Heart left ventricle (tissue), 16 donors: ENCODE results near the gene OR10G4. TPM values are rescaled to one million over a fixed set of nuclear protein-coding genes. Genes with fewer than 3 reads are reported as not detected.

Experiments
- ATAC-seq, 4 donors: fragments of 200-7000 bp; cut with Tn5 transposase; one replicate each; pipeline ENCODE4 v1.9.1; 2020 to 2022; ENCODE audit warnings: moderate library complexity in 4 of 4, mild to moderate bottlenecking in 3 of 4, moderate number of reproducible peaks in 1 of 4
- DNase-seq, 5 donors: peaks; one replicate each; pipeline ENCODE4 v3.0.0-alpha.2; 2020
- H3K27ac ChIP-seq, 12 donors: fragments of 200-600 bp; sonication (generic) in 4 of 12; one replicate each; pipeline versions ENCODE4 v1.5.0 to v1.8.0; 2016 to 2022; ENCODE audit warnings: mild to moderate bottlenecking in 2 of 12
- H3K27me3 ChIP-seq, 9 donors: fragments of 200-600 bp; sonication (generic) in 2 of 9; one replicate each; pipeline versions ENCODE4 v1.5.1 to v1.8.0; 2016 to 2022; ENCODE audit warnings: mild to moderate bottlenecking in 3 of 9
- H3K36me3 ChIP-seq, 9 donors: fragments of 200-600 bp; sonication (generic) in 2 of 9; one replicate each; pipeline versions ENCODE4 v1.5.0 to v1.8.0; 2018 to 2022; ENCODE audit warnings: mild to moderate bottlenecking in 2 of 9
- H3K4me1 ChIP-seq, 12 donors: fragments of 200-600 bp; sonication (generic) in 4 of 12; one replicate each; pipeline versions ENCODE4 v1.5.0 to v1.8.0; 2016 to 2022; ENCODE audit warnings: mild to moderate bottlenecking in 3 of 12
- H3K4me3 ChIP-seq, 12 donors: fragments of 200-600 bp; sonication (generic) in 4 of 12; one replicate each; pipeline versions ENCODE4 v1.5.0 to v1.8.0; 2017 to 2022; ENCODE audit warnings: mild to moderate bottlenecking in 9 of 12, moderate library complexity in 4 of 12
- H3K9me3 ChIP-seq, 12 donors: fragments of 200-600 bp; sonication (generic) in 4 of 12; one replicate each; pipeline versions ENCODE4 v1.5.0 to v1.8.0; 2016 to 2022; ENCODE audit warnings: mild to moderate bottlenecking in 1 of 12
- CTCF ChIP-seq, 12 donors: fragments of 200-600 bp; sonication (generic) in 4 of 12; IDR thresholded peaks; one replicate each; pipeline versions ENCODE4 v1.5.0 to v1.8.0; 2018 to 2022; ENCODE audit warnings: antibody characterized with exemption in 12 of 12, mild to moderate bottlenecking in 5 of 12
- POLR2A ChIP-seq, 2 donors: fragments of 450-650 bp; IDR thresholded peaks; one replicate each; pipeline ENCODE4 v1.6.1; 2017; ENCODE audit warnings: antibody characterized with exemption in 2 of 2, mild to moderate bottlenecking in 2 of 2, moderate library complexity in 2 of 2
- WGBS, 4 donors: extraction: QIAGEN DNeasy Blood & Tissue Kit in 2 of 4; methylation state at CpG; one replicate each; pipeline versions ENCODE4 v1.1.5 to v1.1.7; 2013 to 2018; 5-methylcytosine and 5-hydroxymethylcytosine counted together
- intact Hi-C, 10 donors: fragments of 100-400 bp; cut with DNase I; formaldehyde crosslinking; loops; one replicate each; pipeline versions ENCODE4 v1.11.1 to v1.14.2; 2022
- polyA plus RNA-seq, 2 donors: library from polyadenylated mRNA; stranded (reverse); fragments of 200-250 nt; gene quantifications; one replicate each; pipeline ENCODE4 v1.2.3, GENCODE V29; 2013
- total RNA-seq, 9 donors: library from RNA; depleted of rRNA in 2 of 9; stranded (reverse); fragments of >200 nt in 2 of 9; fragmentation: NEBNext Ultra II Directional in 3 of 9; extraction: Animal tissue kit (Norgen Biotek cat#: 25700) in 3 of 9; gene quantifications; one replicate each; pipeline versions ENCODE4 v1.1.0 to v1.2.4, GENCODE V29; 2016 to 2023
- donor health status: ischemic (EF 13 %, LVEDD 7.1; RV severe dilation, severe dysfunction).
- donor health status: healthy with polysubstance abuse.
- donor health status: DM: no; HTN: yes; CAD: no.
- donor health status: DM: no; HTN: no; CAD: no.
- donor health status: ischemic (EF 25% LVEDD 6.9; RV normal size, moderate dysfunction).
- donor health status: ischemic (EF 25% LVEDD 5.7; RV mildly dilated, moderate dysfunction).
- donor health status: healthy.
- donor health status: DM: yes; HTN: yes; CAD: no.
- donor health status: ischemic (EF 35%, LVEDD 5.7; RV mildly dilated, moderate dysfunction).
- donor health status: nonischemic (EF 11% LVEDD 7.7; RV severe dilation, severe dysfunction).
- donor health status: DM: yes; HTN: yes; CAD: no.
- donor health status: PGD.
- donor health status: ischemic (EF 29% LVEDD 5.4; RV normal size, mild dysfunction).
- donor health status: nonischemic (EF 23%, LVEDD 6.1; RV moderate dilation, normal function).

OR10G4 gene
- total and polyA plus RNA-seq, 11 donors = not detected

- DNase-seq = no peak
- no peak overlapping the region for H3K27ac ChIP-seq
- no peak for ATAC-seq
- H3K4me1 ChIP-seq = no peaks in the 10 kb centered on the region
- H3K4me3 ChIP-seq = no peak overlapping the region
- no peak for TF ChIP-seq CTCF (IDR thresholded peaks at IDR 0.05)
- no peak for TF ChIP-seq POLR2A (IDR thresholded peaks at IDR 0.05)
- intact Hi-C loops = no loop called here
- 52 to 63% (median 54%) methylated on average over 1 of the region's 1 CpG for WGBS, 4 donors
- no peaks in the 10 kb centered on the region for H3K36me3 ChIP-seq
- no peaks in the 10 kb centered on the region for H3K9me3 ChIP-seq
- no peaks in the 10 kb centered on the region for H3K27me3 ChIP-seq
These were observed 38.0 kb downstream of the OR10G4 start for GRCh38 chr11:124050748-124051147.

- Histone ChIP-seq H3K4me1 (no peaks in the 10 kb centered on the region), H3K9me3 (no peaks in the 10 kb centered on the region), H3K27ac (no peak overlapping the region), H3K36me3 (no peaks in the 10 kb centered on the region), H3K4me3 (no peak overlapping the region), H3K27me3 (no peaks in the 10 kb centered on the region)
- DNase-seq (no peak), ATAC-seq (no peak)
- 80 to 91% (median 89%) methylated on average over 3 of the region's 3 CpGs for WGBS, 4 donors
- TF ChIP-seq POLR2A (IDR thresholded peaks at IDR 0.05) (no peak), CTCF (IDR thresholded peaks at IDR 0.05) (no peak)
- intact Hi-C loops = no loop called here
These were observed 40.2 kb downstream of the OR10G4 start for GRCh38 chr11:124052966-124053365.

Other genes starting within 250 kb of the OR10G4 start
- gene OR6M1, start 206.6 kb upstream of the OR10G4 start, total RNA-seq = not detected
- not detected for gene OR6M1, start 206.6 kb upstream of the OR10G4 start, polyA plus RNA-seq
- gene TMEM225, start 127.3 kb upstream of the OR10G4 start, total RNA-seq = not detected
- gene TMEM225, start 127.3 kb upstream of the OR10G4 start, polyA plus RNA-seq = not detected
- gene OR8D4, start 110.8 kb upstream of the OR10G4 start, total RNA-seq = not detected
- gene OR8D4, start 110.8 kb upstream of the OR10G4 start, polyA plus RNA-seq = not detected
- not detected for gene OR4D5, start 73.4 kb upstream of the OR10G4 start, total RNA-seq
- not detected for gene OR4D5, start 73.4 kb upstream of the OR10G4 start, polyA plus RNA-seq
- gene OR6T1, start 69.2 kb upstream of the OR10G4 start, total RNA-seq = not detected
- not detected for gene OR6T1, start 69.2 kb upstream of the OR10G4 start, polyA plus RNA-seq
- not detected for gene OR10S1, start 35.2 kb upstream of the OR10G4 start, total RNA-seq
- gene OR10S1, start 35.2 kb upstream of the OR10G4 start, polyA plus RNA-seq = not detected
- not detected for gene OR10G6, start 17.8 kb upstream of the OR10G4 start, total RNA-seq
- gene OR10G6, start 17.8 kb upstream of the OR10G4 start, polyA plus RNA-seq = not detected
- gene OR10G9, start 10.0 kb downstream of the OR10G4 start, total RNA-seq = not detected
- not detected for gene OR10G9, start 10.0 kb downstream of the OR10G4 start, polyA plus RNA-seq
- gene OR10G8, start 13.8 kb downstream of the OR10G4 start, total RNA-seq = not detected
- gene OR10G8, start 13.8 kb downstream of the OR10G4 start, polyA plus RNA-seq = not detected
- not detected for gene OR10G7, start 28.3 kb downstream of the OR10G4 start, total RNA-seq
- not detected for gene OR10G7, start 28.3 kb downstream of the OR10G4 start, polyA plus RNA-seq
- 10 to 100 TPM in 1 of 9 donors, 1 to 10 TPM in 8; 2.3 to 13.7 (median 4.2) TPM for gene VWA5A, start 102.5 kb downstream of the OR10G4 start, total RNA-seq
- 1 to 10 TPM; 1.2 to 1.8 TPM for gene VWA5A, start 102.5 kb downstream of the OR10G4 start, polyA plus RNA-seq
- not detected for gene OR10D3, start 170.3 kb downstream of the OR10G4 start, total RNA-seq
- not detected for gene OR10D3, start 170.3 kb downstream of the OR10G4 start, polyA plus RNA-seq
- not detected for gene OR8G1, start 228.1 kb downstream of the OR10G4 start, total RNA-seq
- not detected for gene OR8G1, start 228.1 kb downstream of the OR10G4 start, polyA plus RNA-seq
- not detected for gene OR8G5, start 243.4 kb downstream of the OR10G4 start, total RNA-seq
- not detected for gene OR8G5, start 243.4 kb downstream of the OR10G4 start, polyA plus RNA-seq